NB4 (cell line): Measurements from ENCODE around the gene HDAC6.
A peak's percentile ranks its signal among the peaks of the same experiment; 100 is the strongest.
"Not testable (repeated sequence)": the region's sequence is repeated elsewhere in the genome, so short reads cannot be mapped to it uniquely, and the experiment has no call there.

ENCODE experiments used
- DNase-seq: peaks from one replicate; pipeline ENCODE4 v3.0.0; 2010; ENCODE audit warnings: low read depth
- H3K4me3 ChIP-seq: one replicate; pipeline ENCODE4 v1.5.1; 2011; ENCODE audit warnings: mild to moderate bottlenecking, low read depth, low read length, moderate library complexity
- MYC ChIP-seq: IDR thresholded peaks from 2 replicates; pipeline ENCODE4 v1.6.1; 2011; ENCODE audit warnings: low read depth, low read length
- POLR2A ChIP-seq: IDR thresholded peaks from 2 replicates; pipeline ENCODE4 v1.6.1; 2011; ENCODE audit warnings: mild to moderate bottlenecking; ENCODE audit not compliant: insufficient read length; ENCODE audit errors: extremely low read depth
- TF ChIP-seq, protein P1 (sequence below): IDR thresholded peaks from one replicate; pipeline ENCODE4 v1.5.1; 2012; ENCODE audit warnings: low read depth, low read length
- TF ChIP-seq, protein P2 (sequence below): IDR thresholded peaks from 2 replicates; pipeline ENCODE4 v1.6.1; 2011; ENCODE audit warnings: low read depth, low read length

Gene HDAC6

GRCh38 chrX:48839686-48840085 lies 37.8 kb downstream of the HDAC6 start:
- TF ChIP-seq POLR2A, result no peak
- TF ChIP-seq, protein P1, sequence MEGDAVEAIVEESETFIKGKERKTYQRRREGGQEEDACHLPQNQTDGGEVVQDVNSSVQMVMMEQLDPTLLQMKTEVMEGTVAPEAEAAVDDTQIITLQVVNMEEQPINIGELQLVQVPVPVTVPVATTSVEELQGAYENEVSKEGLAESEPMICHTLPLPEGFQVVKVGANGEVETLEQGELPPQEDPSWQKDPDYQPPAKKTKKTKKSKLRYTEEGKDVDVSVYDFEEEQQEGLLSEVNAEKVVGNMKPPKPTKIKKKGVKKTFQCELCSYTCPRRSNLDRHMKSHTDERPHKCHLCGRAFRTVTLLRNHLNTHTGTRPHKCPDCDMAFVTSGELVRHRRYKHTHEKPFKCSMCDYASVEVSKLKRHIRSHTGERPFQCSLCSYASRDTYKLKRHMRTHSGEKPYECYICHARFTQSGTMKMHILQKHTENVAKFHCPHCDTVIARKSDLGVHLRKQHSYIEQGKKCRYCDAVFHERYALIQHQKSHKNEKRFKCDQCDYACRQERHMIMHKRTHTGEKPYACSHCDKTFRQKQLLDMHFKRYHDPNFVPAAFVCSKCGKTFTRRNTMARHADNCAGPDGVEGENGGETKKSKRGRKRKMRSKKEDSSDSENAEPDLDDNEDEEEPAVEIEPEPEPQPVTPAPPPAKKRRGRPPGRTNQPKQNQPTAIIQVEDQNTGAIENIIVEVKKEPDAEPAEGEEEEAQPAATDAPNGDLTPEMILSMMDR, result no peak
- TF ChIP-seq, protein P2, sequence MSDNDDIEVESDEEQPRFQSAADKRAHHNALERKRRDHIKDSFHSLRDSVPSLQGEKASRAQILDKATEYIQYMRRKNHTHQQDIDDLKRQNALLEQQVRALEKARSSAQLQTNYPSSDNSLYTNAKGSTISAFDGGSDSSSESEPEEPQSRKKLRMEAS, result no peak
- TF ChIP-seq MYC, result no peak
- H3K4me3 ChIP-seq, result no peak overlapping the region
- no peak for DNase-seq

GRCh38 chrX:48848847-48849246 lies 47.0 kb downstream of the HDAC6 start:
- no peak for DNase-seq
- TF ChIP-seq POLR2A, result no peak
- TF ChIP-seq, protein P1, result no peak
- TF ChIP-seq MYC, result no peak
- TF ChIP-seq, protein P2, result no peak
- H3K4me3 ChIP-seq, result no peak overlapping the region

DNA sequence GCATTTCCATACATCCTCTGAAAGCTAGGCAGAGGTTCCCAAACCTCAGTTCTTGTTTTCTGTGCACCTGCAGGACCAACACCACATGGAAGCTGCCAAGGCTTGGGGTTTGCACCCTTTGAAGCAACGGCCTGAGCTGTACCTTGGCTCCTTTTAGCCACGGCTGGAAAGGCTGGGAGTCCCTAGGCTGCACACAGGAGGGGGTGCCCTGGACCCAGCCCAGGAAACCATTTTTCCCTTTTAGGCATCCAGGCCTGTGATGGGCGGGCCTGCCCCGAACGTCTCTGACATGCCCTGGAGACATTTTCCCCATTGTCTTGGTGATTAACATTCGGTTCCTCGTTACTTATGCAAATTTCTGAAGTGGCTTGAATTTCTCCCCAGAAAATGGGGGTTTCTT lies 51.0 kb downstream of the HDAC6 start:
- no peak overlapping the region for H3K4me3 ChIP-seq
- DNase-seq, result no peak
- TF ChIP-seq POLR2A (no peak), MYC (no peak)
- TF ChIP-seq, protein P2, result no peak
- TF ChIP-seq, protein P1, result no peak

DNA sequence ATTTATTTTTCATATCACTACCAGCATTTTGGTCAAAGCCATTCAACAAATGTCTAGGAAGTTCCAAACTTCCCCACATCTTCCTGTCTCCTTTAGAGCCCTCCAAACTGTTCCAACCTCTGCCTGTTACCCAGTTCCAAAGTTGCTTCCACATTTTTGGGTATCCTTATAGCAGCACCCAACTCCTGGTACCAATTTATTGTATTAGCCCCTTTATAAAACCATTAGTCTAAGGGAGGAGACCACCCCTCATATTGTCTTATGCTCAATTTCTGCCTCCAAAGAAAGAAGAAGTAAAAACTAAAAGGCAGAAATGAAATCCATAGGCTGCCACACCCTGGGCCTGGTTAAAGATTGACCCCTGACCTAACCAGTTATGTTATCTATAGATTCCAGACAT lies 51.6 kb downstream of the HDAC6 start:
- H3K4me3 ChIP-seq, DNase-seq: not testable (repeated sequence)

- DNase-seq, H3K4me3 ChIP-seq: not testable (repeated sequence)
These were observed 52.4 kb downstream of the HDAC6 start for GRCh38 chrX:48854121-48854804.

- DNase-seq, result peak; percentile 5
- no peak overlapping the region for H3K4me3 ChIP-seq
- TF ChIP-seq POLR2A (no peak), MYC (no peak)
- TF ChIP-seq, protein P1, result no peak
- TF ChIP-seq, protein P2, result no peak
These were observed 53.0 kb downstream of the HDAC6 start for GRCh38 chrX:48854898-48855297.

DNA sequence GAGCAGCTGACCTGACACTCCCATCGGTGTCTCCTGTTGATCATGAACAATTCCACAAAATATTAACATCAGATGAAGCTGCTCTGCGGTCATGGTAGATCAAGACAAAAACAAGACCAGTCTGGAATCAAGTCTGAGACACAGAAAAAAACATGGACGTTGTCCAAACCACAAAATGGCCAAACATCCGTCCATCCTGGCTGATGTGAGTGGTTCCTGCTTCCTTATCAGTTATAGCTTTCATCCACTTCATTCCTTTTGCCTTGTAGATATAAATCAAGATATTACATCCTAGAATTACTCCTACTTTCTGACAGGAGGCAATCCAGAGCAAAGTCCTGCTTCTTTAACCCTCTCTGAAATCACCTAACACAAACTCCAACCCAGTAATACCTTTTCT lies 62.3 kb downstream of the HDAC6 start:
- no peak for TF ChIP-seq POLR2A
- TF ChIP-seq, protein P1, result no peak
- TF ChIP-seq MYC, result no peak
- TF ChIP-seq, protein P2, result no peak
- DNase-seq, result no peak
- H3K4me3 ChIP-seq, result no peak overlapping the region

GRCh38 chrX:48872017-48872416 lies 70.2 kb downstream of the HDAC6 start:
- not testable (repeated sequence) for DNase-seq, H3K4me3 ChIP-seq
